Breast epithelium (tissue), 3 donors: ENCODE results near the gene KRT5.

Experiments
- POLR2A ChIP-seq: fragments of 450-650 bp; IDR thresholded peaks from one replicate; pipeline ENCODE4 v1.6.1; 2016; ENCODE audit warnings: antibody characterized with exemption, mild to moderate bottlenecking, moderate library complexity
- POLR2AphosphoS5 ChIP-seq, 3 donors: sonication (generic); formaldehyde crosslinking; IDR thresholded peaks; one replicate each; pipeline ENCODE4 v1.6.1; 2017; ENCODE audit warnings: antibody characterized with exemption in 3 of 3
- TF ChIP-seq, protein P1 (sequence below), 3 donors: fragments of 450-650 bp; IDR thresholded peaks; one replicate each; pipeline ENCODE4 v1.5.1; 2016 to 2017; ENCODE audit warnings: antibody characterized with exemption in 3 of 3, mild to moderate bottlenecking in 3 of 3, moderate library complexity in 3 of 3

DNA sequence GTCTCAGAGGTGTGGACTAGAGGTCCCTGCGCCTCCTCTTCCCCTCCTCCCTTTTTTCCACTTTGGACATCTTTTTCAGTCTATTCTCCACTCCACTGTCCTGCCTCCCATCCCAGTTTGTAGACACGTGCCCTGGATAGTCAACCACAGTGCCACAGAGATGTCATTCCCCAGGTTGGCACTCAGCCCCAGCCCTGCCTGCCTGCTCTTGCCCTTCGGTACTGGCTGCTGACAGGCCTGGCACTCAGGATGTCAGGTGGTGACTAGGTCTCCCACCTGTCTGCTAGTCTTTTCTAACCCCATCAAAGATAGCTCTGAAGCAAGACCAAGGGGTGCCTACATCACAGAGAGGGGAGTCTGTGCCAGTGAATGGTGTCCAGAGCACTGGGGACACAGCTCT, 16.9 kb upstream of the KRT5 start:
- TF ChIP-seq, protein P1, sequence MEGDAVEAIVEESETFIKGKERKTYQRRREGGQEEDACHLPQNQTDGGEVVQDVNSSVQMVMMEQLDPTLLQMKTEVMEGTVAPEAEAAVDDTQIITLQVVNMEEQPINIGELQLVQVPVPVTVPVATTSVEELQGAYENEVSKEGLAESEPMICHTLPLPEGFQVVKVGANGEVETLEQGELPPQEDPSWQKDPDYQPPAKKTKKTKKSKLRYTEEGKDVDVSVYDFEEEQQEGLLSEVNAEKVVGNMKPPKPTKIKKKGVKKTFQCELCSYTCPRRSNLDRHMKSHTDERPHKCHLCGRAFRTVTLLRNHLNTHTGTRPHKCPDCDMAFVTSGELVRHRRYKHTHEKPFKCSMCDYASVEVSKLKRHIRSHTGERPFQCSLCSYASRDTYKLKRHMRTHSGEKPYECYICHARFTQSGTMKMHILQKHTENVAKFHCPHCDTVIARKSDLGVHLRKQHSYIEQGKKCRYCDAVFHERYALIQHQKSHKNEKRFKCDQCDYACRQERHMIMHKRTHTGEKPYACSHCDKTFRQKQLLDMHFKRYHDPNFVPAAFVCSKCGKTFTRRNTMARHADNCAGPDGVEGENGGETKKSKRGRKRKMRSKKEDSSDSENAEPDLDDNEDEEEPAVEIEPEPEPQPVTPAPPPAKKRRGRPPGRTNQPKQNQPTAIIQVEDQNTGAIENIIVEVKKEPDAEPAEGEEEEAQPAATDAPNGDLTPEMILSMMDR (IDR thresholded peaks at IDR 0.05): no peak
- TF ChIP-seq POLR2AphosphoS5 (IDR thresholded peaks at IDR 0.05): no peak
- no peak for TF ChIP-seq POLR2A
